HS-5 (cell line): ENCODE results near the gene MAP3K5.
"Not testable (repeated sequence)": the region's sequence is repeated elsewhere in the genome, so short reads cannot be mapped to it uniquely, and the experiment has no call there.

Experiments
- DNase-seq: peaks from one replicate; pipeline ENCODE4 v3.0.0-alpha.2; 2012; ENCODE audit warnings: low read depth

The MAP3K5 gene

GRCh38 chr6:136721467-136721866 lies 70.8 kb downstream of the MAP3K5 start:
- DNase-seq: no peak

GRCh38 chr6:136720045-136720770 lies 72.1 kb downstream of the MAP3K5 start:
- DNase-seq: no peak

DNA sequence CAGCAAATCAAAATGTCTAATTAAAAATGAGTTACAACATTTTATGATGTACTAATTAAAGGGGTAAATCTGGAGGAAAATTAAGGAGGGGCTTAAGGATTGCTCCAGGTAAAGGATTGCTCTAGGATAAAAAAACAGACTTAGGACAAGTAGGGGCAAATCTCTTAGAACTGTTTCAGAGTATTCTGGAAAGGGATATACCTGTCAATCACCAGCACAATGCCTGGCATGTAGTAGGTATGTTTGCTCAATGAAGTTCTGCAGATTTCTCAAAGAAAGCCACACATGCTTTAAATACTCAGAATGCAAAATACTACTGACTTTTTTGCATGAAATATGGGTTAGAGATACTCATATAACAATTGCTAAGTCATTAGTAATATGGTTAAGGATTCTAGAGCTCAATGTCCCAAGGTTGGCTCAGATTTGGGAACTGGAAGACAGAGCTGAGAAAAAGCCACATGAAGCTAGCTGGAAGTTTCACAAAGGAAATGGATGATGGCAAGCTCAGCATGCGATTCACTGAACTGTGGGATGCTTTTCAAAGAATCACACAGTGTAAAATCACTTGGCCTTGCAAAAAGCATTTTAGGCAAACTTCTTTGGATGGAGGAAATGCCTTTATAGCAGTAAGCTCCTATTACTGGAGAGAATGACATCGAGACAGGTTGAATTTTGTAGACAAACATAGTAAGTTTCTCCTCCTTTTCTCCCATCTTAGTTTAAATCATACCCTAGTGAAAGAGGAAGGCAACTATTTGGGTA lies 72.8 kb downstream of the MAP3K5 start:
- no peak for DNase-seq

DNA sequence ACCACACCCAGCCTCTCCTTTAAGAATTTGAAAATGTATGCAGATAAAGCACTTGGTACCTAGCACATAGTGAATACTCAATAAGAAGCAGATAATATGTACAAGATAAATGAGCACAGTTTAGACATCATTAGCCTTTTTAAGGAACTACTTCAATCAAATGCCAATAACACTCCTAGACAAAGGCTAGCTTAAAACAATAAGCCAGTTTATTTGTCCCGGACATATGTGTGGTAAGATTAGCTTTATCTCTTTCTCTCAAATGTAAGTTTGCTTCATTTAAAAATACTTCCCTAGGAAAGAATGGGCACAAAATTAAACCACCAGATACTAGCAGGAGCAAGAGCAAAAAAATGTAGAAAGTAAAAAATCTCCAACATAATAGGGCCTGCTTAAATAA lies 73.8 kb downstream of the MAP3K5 start:
- no peak for DNase-seq

DNA sequence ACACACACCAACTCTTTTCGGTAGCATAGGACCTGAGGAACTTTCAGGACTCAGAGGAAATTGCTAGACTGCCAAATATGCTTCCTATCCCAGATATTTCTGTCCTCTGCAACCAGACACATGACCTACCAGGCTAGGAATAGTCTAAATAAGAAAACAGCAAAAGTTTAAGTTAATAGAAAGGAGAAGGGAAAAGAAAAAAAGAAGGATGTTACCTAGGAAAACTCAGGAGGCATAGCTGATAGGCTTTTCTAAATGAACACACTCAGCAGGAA lies 74.6 kb downstream of the MAP3K5 start:
- DNase-seq: no peak

GRCh38 chr6:136716917-136717715 lies 75.2 kb downstream of the MAP3K5 start:
- DNase-seq: no peak

GRCh38 chr6:136712642-136713041 lies 79.6 kb downstream of the MAP3K5 start:
- not testable (repeated sequence) for DNase-seq

DNA sequence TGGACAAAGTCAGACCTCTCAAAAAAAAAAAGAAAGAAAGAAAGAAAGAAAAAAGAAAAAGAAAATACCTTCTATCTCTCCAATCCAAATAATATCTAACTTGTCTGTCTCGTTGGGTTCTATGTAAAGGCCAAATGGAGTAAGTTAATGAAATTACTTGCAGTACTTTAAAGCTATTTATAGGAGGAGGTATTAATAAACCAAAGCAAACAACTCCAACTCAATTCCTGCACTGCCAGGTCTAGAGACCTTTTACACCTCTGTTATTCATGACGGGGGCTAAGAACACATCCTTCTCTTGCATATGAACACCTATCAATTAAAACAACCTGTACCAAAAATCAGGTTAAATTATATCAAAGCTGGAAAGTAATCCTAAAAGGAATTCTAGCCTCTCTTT lies 80.6 kb downstream of the MAP3K5 start:
- no peak for DNase-seq

DNA sequence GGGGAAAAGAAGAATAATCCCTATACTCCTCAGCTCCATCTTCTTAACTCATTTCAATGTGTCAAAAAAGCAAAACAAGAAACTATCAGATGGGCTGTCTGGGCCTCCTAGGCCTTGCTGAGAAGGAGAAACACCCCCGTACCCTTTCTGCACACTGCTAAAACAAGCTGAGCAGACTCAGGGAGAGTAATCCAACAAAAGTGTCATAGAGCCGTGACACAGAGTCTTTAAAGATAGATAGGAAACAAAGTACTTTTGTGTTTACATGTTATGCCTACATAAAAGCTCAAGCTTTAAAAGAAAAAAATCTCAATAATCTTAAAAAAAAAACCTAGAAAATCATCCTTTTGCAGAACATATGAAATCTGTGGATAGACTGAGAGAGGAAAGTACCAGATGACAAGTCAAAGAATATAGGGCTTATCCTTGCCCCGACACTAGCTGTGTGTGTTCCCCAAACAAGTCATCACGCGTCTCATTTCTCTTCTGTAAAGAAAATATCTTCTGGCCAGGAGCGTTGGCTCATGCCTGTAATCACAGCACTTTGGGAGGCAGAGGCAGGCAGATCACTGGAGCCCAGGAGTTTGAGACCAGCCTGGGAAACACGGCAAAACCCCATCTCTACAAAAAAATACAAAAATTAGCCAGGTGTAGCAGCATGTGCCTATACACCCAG lies 81.3 kb downstream of the MAP3K5 start:
- DNase-seq: no peak

DNA sequence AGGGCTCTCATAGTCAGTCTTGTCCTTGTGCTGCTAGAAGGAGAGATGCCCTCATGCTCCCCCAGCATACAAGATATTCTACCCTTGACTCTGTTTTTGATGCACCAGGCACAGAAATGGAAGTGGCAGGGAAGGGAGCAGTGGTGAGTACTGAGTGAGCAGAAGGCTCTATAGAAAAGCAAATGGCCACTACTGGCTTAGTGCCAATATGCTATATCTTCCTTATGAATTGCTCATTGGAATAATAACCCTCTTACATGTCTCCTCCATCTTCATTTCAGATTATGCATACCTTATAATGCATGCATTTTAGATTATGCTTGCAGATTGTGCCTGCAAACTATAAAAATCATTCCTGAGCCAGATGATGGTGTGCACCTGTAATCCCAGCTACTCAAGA lies 82.8 kb downstream of the MAP3K5 start:
- no peak for DNase-seq

- no peak for DNase-seq
Measured at GRCh38 chr6:136706430-136706829, 85.8 kb downstream of the MAP3K5 start.

GRCh38 chr6:136703331-136703865 lies 88.9 kb downstream of the MAP3K5 start:
- DNase-seq: no peak

DNA sequence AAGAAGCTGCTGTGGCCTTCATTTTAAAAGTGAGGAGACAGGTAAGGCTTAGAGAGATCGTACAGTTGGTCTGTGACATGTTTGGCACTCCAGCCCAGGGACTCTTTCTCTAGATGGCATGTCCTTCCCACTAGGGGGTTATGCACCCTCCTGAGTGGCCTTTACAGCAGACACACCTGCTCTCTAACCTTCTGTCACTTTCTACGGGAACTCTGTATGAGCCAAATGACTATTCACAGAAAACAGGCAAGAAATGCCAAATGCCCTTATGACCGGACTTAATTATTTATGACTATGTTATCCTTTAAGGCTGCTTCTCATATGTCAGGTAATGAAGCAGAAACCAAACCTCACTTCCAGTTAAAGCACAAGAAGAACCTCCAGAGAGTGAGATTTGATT lies 91.2 kb downstream of the MAP3K5 start:
- no peak for DNase-seq

- no peak for DNase-seq
Measured at GRCh38 chr6:136699358-136699757, 92.9 kb downstream of the MAP3K5 start.

- DNase-seq: no peak
Measured at GRCh38 chr6:136696783-136697364, 95.4 kb downstream of the MAP3K5 start.

GRCh38 chr6:136696238-136696637 lies 96.0 kb downstream of the MAP3K5 start:
- DNase-seq: no peak

GRCh38 chr6:136695412-136695811 lies 96.9 kb downstream of the MAP3K5 start:
- no peak for DNase-seq

GRCh38 chr6:136693090-136693489 lies 99.2 kb downstream of the MAP3K5 start:
- no peak for DNase-seq

- DNase-seq: not testable (repeated sequence)
Measured at GRCh38 chr6:136687894-136688293, 104.4 kb downstream of the MAP3K5 start.

DNA sequence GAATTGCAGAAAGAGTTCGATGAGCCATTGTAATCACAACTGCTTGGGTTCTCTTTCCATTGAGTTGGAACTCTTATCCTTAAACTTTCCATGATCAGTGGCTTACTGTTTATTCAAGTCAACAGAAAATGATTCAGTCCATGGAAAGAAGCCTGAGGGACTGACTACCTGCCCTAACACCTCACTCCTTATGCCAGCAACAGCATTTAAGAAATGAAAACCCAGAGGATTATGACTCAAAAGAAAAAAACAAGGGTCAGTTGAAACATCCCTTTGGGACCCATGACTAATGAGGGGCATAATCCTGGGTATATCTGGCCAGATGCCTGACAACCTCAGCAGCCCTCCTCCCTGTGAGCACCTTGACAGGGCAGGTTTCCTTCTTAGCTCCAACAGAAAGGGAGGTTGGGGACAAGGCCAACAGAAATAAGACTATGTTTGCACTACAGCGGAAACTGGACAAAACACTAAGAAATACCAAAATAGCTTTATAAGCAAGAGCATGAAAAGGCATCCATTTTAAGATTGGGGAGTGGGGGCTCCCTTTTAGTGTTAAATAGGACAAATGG lies 106.7 kb downstream of the MAP3K5 start:
- DNase-seq: no peak

DNA sequence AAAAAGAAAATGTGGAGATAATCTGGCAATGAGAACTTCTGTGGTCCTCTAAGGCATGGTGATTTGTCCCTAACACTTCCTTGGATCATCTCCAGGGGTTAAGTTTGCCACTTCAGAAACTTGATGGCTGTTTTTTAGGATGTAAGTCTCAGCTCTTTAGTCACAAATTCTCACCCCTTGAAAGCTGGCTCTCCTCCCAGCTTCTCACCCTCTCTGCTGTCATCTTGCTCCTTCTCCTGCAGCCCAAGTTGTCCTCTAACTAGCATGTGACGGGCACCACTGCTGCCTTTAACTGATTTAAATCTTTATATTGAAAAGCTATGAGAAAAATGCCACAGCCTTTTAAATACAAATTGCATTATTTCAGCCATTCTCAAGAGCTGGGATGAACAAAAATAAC lies 107.8 kb downstream of the MAP3K5 start:
- no peak for DNase-seq
